HG02981 (cell line): ENCODE results near the gene SCO2.

Experiments
- ATAC-seq: cut with Tn5 transposase; IDR thresholded peaks from one replicate; pipeline ENCODE4 v1.9.1; 2021; ENCODE audit warnings: mild to moderate bottlenecking, moderate library complexity; ENCODE audit not compliant: unreplicated experiment

SCO2 gene

GRCh38 chr22:50525104-50525857, at the start of gene SCO2:
Gene SCO2, minus strand, starts transcription at chr22:50525598. Its CDS starts 1,187 bp downstream, at chr22:50524411.
- ATAC-seq, result peak; percentile 32

GRCh38 chr22:50574383-50574755, 49.0 kb upstream of the SCO2 start:
- no peak for ATAC-seq

- no peak for ATAC-seq
Observed at GRCh38 chr22:50573491-50574382, 48.3 kb upstream of the SCO2 start.

GRCh38 chr22:50572965-50573364, 47.6 kb upstream of the SCO2 start:
- no peak for ATAC-seq

- no peak for ATAC-seq
Observed at GRCh38 chr22:50571264-50572175, 46.1 kb upstream of the SCO2 start.

- no peak for ATAC-seq
Observed at GRCh38 chr22:50570861-50571260, 45.5 kb upstream of the SCO2 start.

GRCh38 chr22:50569896-50570535, 44.6 kb upstream of the SCO2 start:
- ATAC-seq, result no peak

GRCh38 chr22:50569041-50569459, 43.7 kb upstream of the SCO2 start:
- no peak for ATAC-seq

- no peak for ATAC-seq
Observed at GRCh38 chr22:50568626-50569025, 43.2 kb upstream of the SCO2 start.

GRCh38 chr22:50567721-50568252, 42.4 kb upstream of the SCO2 start:
- no peak for ATAC-seq

GRCh38 chr22:50564289-50564688, 38.9 kb upstream of the SCO2 start:
- ATAC-seq, result no peak

GRCh38 chr22:50563413-50564160, 38.2 kb upstream of the SCO2 start:
- no peak for ATAC-seq

- peak; percentile 83 for ATAC-seq
Observed at GRCh38 chr22:50562523-50563412, 37.4 kb upstream of the SCO2 start, which contains the start of gene SYCE3. Gene SYCE3, minus strand, starts transcription at chr22:50562919. Its CDS starts 6,514 bp downstream, at chr22:50556405.

GRCh38 chr22:50561401-50562358, 36.3 kb upstream of the SCO2 start:
- no peak for ATAC-seq

- ATAC-seq, result no peak
Observed at GRCh38 chr22:50560034-50560433, 34.6 kb upstream of the SCO2 start.

- ATAC-seq, result no peak
Observed at GRCh38 chr22:50556703-50557102, 31.3 kb upstream of the SCO2 start.

- ATAC-seq, result no peak
Observed at GRCh38 chr22:50553310-50553709, 27.9 kb upstream of the SCO2 start.
